Measurements from ENCODE around the gene NCLN.
"Not testable (repeated sequence)": the region's sequence is repeated elsewhere in the genome, so short reads cannot be mapped to it uniquely, and the experiment has no call there.

NCLN gene

GRCh38 chr19:3185461-3186159 lies at the start of gene NCLN:
Gene NCLN (plus strand): TSS chr19:3185930. CDS start chr19:3186031, 101 bp downstream.
- peak; percentile 84 for DNase-seq (ENCODE audit: low spot score)

DNA sequence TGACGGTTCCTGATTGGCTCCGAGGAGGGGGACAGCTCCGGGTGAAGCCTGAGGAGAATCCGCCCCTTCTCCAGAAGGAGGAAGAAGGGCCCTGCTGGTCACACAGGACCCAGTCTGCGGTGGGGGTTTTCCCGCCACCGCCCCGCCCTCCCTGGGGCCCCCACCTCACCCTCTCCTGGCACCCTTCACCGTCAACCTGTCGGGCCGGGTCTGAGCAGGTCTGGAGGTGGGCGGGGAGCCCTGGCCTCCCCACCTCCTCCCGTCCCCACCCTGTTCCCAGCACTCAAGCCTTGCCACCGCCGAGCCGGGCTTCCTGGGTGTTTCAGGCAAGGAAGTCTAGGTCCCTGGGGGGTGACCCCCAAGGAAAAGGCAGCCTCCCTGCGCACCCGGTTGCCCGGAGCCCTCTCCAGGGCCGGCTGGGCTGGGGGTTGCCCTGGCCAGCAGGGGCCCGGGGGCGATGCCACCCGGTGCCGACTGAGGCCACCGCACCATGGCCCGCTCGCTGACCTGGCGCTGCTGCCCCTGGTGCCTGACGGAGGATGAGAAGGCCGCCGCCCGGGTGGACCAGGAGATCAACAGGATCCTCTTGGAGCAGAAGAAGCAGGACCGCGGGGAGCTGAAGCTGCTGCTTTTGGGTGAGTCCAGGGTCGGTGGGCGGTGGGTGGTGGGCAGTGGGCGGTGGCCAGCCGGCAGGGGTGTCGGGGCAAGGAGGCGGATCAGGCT lies 49.6 kb upstream of the NCLN start, which contains the start of gene GNA15:
Gene GNA15 (plus strand): TSS at position 73 of the 723 bp plus-strand sequence. CDS start 418 bp downstream, at position 491.
- DNase-seq (ENCODE audit: low spot score) = no peak

- no peak for DNase-seq (ENCODE audit: low spot score)
These were observed 49.1 kb upstream of the NCLN start for GRCh38 chr19:3136684-3137055.

DNA sequence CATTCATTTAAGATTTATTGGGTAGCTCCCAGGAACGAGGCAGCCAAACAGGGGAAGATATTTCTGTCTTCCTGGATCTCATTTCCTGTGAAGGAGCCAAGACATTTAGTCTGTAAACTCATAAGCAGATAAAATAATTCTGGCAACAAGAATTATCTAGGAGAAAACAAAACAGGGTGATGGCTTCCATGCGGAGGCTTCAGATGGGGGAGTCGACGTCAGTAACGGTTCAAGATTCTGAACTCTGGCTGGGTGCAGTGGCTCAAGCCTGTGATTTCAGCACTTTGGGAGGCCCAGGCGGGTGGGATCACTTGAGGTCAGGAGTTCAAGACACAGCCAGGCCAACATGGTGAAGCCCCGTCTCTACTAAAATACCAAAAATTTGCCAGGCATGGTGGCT lies 48.6 kb upstream of the NCLN start:
- DNase-seq (ENCODE audit: low spot score) = no peak

DNA sequence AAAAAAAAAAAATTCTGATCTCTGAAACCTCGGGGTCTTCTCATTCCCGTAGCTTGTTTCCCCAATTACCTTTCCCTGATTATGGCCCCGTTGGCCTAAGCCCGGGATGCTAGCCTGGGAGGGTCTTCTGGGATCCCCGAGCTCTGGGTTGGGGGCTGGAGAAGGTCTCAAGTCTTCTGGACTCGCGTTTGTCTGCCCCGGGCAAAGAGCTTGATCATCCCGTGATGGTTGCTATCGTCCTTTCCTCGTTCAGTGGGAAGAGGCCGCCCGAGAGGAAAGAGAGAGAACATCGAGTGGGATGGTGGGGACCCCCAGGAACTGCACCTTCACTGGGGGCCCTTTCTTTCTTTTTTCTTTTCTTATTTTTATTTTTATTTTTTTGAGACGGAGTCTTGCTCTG lies 47.5 kb upstream of the NCLN start:
- DNase-seq (ENCODE audit: low spot score) = no peak

GRCh38 chr19:3140667-3141038 lies 45.1 kb upstream of the NCLN start:
- no peak for DNase-seq (ENCODE audit: low spot score)

DNA sequence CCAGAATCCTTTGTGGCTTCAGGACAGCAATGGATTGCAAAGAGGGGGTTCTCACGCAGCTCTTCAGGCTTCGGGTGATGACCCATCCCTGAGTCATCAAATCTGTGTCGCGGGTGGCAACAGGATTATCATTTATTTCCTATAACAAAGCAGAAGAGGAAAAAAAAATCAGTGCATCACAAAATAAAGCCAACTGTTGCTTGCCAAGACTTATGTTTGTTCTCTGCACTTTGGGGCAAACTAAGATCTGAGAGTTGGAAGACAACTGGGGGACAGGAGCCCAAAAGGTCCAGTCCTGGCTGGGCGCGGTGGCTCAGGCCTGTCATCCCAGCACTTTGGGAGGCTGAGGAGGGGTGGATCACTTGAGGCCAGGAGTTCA lies 43.4 kb upstream of the NCLN start:
- no peak for DNase-seq (ENCODE audit: low spot score)

DNA sequence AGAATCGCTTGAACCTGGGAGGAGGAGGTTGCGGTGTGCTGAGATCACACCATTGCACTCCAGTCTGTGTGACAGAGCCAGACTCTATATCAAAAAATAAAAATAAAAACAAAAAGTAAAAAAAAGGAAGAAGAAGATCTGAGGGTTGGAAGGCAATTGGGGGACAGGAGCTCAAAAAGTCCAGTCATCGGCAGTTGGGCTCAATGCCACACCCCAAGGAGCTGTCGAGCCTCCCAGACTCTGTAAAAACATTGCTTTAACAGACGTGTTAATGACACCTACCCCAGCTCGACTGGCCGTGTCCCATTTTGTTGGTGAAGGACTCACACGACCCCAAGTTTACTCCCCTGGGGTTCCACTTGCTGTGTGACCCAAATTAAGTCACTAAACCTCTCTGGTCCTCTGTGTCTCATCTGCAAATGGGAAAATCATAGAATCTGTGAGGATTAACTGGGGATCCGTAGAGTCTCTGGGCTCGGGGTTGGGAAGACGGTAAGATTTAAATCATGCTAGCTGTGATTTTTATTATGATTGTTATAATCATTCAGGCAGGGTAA lies 42.9 kb upstream of the NCLN start:
- DNase-seq (ENCODE audit: low spot score) = no peak

GRCh38 chr19:3145909-3146676 lies 39.6 kb upstream of the NCLN start:
- DNase-seq (ENCODE audit: low spot score) = peak; percentile 17

DNA sequence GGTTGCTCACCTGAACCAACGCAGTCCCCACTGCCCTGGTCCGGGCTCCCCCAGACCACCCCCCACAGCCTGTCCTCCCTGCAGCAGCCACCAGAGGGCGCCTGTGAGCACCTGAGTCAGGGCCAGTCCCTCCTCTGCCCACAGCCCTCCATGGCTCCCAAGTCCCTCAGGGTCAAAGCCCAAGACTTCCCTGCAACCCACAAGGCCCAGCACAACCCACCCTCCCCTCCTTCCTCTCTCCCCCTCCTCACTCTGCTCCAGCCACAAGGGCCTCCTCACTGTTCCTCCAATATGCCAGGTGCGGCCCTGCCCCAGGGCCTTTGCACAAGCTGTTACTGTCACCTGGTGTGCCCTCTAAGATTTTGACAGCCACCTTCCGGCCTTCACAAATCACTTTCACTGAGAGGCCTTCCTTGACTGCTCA lies 39.0 kb upstream of the NCLN start:
- DNase-seq (ENCODE audit: low spot score) = peak; percentile 44

- no peak for DNase-seq (ENCODE audit: low spot score)
These were observed 37.2 kb upstream of the NCLN start for GRCh38 chr19:3148503-3148902.

DNA sequence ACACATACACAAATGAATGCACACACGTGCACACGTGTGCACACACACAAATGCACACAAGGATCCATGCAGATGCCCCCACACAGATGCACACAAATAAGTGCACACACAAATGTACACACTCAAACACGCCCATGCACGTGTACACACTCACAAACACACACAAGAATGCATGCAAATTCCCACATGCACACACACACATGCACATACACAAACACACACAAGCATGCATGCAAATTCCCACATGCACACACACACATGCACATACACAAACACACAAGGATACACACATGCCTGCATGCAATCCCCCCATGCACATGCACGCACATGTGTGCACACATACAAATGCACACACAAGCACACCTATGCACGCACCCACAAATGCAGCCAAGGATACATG lies 36.6 kb upstream of the NCLN start:
- no peak for DNase-seq (ENCODE audit: low spot score)

DNA sequence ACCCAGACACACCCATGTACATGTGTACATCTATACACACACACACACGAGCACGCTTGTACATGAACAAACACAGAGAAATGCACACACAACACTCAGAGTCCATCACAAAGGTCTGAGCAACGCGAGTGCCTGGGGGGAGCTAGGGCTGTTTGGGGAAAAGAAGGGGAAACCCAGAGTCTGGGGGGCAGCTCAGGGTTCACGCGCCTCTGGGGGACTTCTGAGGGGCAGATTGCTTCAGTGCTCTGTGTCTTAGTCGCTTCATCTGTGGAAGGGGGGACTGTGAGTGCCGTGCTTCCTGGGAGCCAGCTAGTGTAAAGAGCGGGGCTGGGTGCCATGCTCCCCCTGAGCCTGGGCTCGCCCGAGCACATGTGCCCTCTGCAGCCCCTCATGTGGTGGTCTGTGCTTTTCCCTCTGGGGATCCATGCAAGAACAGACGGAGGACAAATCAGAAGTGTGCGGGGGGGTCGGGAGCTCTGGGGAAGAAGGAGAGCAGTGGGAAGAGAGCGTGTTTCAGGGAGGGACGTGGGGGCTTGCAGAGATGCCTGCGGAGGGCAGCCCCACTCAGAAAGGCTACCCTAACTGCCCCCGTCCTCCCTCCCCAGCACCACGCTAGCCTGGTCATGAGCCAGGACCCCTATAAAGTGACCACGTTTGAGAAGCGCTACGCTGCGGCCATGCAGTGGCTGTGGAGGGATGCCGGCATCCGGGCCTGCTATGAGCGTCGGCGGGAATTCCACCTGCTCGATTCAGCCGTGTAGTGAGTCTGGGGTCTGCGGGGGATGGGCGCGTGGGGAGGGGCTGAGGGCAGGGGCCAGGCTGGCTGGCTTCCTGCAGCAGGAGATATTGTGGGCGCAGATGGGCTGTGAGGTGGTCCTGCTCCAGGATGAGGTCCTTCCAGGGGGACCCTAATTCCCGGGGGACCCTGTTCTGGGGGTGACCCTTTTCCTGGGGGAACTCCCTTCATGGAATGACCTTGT lies 35.9 kb upstream of the NCLN start:
- DNase-seq (ENCODE audit: low spot score) = no peak

DNA sequence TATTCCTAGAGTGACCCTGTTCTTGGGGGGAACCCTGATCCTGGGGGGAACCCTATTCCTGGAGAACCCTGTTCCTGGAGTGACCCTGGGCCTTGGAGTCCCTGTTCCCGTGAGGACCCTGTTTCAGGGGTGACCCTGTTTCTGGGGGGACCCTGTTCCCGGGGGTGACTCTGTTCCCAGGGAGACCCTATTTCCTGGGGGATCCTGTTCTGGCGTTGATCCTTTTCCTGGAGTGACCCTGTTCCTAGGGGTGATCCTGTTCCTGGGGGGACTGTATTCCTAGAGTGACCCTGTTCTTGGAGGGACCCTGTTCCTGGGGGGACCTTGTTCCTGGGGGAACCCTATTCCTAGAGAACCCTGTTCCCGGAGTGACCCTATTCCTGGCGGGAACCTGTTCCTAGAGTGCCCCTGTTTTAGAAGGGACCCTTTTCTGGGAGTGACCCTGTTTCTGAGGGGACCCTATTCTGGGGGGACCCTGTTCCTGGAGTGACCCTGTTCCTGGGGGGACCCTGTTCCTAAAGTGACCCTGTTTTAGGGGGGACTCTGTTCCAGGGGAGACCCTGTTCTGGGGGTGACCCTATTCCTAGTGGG lies 34.9 kb upstream of the NCLN start:
- no peak for DNase-seq (ENCODE audit: low spot score)

DNA sequence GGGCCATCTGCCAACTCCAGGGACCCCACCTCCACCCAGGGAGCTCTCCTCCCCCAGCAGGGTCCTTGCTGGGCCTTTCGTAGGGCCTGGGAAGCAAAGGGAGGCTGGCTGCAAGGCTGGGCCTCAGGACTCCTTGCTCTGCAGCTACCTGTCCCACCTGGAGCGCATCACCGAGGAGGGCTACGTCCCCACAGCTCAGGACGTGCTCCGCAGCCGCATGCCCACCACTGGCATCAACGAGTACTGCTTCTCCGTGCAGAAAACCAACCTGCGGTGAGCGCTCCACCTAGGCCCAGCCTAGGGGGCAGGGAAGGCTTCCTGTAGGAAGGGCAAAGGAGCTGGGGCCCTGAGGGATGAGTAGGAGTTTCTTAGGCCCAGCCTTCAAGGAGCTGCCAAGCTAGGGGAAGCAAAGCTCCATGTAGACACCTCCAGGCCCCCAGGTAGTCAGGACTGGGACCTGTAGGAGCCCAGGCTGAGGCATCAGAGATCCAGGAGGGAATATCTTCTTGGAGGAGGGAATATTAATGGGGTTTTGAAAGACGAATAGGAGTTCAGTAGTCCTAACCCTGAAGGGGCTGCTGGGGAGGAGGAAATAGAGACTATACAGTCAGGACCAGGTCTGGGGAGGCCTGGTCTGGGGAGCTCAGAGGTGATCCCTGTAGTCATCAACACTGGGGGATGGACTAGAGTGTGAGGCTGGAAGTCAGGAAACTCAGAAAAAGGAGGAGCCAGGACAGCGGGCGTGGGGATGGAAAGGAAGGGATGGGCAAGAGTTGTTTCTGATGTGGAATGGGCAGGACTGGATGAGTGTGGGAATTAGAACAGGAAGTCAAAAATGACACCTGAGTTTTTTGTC lies 33.9 kb upstream of the NCLN start:
- DNase-seq (ENCODE audit: low spot score) = no peak

DNA sequence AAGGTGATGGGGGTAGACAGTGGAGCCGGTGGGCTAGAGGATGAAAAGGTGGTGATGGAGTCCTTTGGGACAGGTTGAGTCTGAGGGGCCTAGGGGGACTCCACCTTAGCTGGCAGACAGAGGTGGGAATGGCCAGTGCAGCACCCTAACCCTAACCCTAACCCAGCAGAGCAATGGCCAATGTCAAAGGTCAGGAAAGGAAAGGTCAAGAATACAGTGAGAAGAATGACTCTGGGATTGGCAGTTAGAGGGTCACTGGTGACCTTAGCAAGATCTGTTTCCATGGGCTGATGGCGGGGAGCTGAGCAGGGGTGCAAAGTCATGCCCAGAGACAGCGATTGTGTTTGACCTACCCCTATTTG lies 33.3 kb upstream of the NCLN start:
- DNase-seq (ENCODE audit: low spot score) = no peak

DNA sequence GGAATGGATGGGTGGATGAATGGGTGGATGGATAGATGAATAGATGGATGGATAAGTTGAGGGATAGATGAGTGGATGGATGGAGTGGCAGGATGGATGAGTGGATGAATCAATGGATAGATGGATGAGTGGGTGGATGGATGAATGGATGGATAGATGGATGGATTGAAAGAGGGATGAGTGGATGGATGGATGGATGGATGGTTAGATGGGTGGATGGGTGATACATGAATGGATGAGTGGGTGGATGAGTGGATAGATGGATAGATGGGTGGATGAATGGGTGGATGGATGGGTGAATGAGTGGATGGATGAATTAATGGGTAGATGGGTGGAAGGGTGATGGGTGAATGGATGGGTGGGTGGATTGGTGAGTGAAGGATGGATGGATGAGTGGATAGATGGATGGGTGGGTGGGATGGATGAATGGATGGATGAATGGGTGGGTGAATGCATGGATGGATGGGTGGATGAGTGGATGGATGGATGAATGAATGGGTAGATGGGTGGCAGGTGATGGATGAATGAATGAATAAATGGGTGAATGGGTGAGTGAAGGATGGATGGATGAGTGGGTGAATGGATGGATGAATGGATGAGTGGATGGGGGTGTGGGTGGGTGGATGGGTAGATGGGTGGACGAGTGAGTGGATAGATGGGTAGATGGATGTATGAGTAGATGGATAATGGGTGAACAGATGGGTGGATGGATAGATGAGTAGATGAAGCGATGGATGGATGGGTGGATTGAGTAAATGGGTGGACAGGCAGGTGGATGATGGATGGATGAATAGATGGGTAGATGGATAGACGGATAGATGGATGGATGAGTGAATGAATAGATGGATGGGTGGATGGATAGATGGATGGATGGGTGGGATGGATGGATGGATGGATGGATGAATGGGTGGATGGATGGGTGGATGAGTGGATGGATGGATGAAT lies 32.2 kb upstream of the NCLN start:
- no peak for DNase-seq (ENCODE audit: low spot score)

GRCh38 chr19:3154447-3154846 lies 31.3 kb upstream of the NCLN start:
- not testable (repeated sequence) for DNase-seq (ENCODE audit: low spot score)
